HG03039 (cell line): ENCODE measurements around the gene TNFSF11.

ENCODE experiments used
- ATAC-seq: cut with Tn5 transposase; IDR thresholded peaks from one replicate; pipeline ENCODE4 v1.9.1; 2021; ENCODE audit warnings: mild to moderate bottlenecking, moderate library complexity; ENCODE audit not compliant: unreplicated experiment

TNFSF11 gene

DNA sequence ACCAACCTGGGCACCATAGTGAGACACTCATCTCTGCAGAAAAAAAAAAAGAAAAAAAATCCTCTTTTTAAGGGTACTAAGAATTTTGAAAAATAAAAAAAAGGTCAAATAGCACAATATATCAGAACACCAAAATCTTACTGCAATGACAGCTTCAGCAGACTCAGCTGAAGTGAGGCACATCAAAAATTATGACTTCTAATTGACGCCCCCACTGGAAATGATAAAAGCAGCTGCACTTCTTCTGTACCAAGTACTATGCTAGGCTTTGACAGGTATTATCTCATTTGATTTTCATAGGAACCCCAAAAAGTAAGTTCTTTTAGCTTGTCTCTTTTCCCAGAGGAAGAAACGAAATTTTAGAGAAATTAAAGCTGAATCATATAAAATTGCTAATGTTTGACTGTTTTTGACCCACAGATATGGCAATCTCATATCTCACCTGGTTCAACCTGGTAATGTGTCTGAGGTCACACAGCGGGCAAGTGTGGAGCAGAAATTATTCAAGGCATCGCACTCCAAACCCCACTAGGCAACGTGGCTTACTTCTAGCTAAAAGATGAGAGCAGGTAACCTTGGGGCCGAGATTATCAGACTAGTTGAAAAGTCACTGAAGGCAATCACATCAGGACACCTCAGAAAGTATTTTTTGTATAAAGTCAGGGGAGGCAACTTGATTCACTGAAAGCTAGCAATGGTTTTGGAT, 78.1 kb downstream of the TNFSF11 start:
- ATAC-seq = no peak

DNA sequence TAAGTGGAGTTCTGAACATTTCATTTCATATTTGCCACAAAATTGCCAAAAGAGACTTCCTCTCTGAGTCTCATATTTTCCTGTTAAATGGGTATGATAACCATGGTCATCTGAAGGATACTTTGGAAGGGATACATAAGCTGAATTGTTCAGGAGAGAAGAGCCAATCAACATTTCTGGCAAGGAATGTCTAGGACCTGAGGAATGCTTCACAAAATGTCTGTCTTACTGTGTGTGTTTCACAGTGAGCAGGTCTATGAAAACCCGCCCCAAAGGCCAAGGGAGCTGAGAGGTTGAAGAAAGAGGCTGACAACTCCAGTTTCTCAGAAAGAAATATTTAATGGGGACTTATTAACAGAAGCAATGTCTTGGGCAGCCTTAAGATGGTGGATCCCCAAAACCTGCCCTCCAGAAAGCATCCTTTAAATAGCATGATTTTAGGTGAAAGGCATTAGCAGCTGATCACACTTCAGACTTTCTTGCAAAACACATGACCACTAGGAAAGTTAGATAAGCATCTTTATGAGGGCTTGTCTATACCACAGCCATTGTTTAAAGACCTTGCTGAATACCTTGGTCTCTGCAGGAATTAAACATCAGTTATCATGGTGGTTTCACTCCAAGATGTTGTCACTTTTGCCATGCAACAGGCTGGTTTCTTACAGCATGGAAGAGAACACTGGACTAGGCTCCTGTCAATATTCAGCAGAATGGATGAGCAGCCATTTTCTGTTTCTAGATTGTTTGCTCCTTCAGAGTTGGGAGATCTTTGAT, 78.9 kb downstream of the TNFSF11 start:
- no peak for ATAC-seq

DNA sequence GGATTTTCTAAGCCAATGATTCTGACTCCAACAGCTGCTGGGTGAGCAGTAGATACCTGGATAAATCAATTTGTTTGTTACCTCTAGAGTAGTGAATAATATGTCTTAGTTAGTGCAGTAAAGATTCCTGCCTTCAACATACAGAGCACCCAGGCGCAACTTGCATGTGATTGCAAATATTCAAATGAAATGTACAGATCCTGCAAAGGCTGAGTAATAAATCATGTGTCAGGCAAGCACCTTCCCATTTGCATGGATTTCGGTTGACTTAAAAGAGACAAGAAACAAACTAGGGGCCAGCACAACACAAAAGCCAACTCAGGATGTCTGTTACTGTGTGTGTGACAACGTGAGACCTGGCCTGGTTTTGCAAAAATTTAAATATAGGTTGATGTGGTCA, 79.7 kb downstream of the TNFSF11 start:
- no peak for ATAC-seq

GRCh38 chr13:42654212-42654611, 80.3 kb downstream of the TNFSF11 start:
- no peak for ATAC-seq

DNA sequence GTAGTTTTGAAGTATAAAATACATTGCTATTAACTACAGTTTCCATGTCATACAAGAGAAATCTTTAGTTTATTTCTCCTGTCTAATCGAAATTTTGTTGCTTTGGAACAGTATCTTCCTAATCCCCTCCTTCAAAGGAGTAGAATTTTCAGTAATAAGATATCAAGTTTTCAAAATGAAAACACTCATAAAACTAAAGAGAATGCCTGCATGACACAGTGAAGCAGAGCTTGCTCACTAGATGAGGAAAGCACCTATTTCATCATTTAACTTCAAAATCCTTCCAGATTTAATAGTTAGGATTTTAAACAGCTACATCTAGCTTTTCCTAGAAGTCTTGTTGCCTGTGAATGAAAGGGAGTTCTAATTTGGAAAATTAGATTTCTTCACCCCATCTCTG, 80.8 kb downstream of the TNFSF11 start:
- ATAC-seq = no peak

DNA sequence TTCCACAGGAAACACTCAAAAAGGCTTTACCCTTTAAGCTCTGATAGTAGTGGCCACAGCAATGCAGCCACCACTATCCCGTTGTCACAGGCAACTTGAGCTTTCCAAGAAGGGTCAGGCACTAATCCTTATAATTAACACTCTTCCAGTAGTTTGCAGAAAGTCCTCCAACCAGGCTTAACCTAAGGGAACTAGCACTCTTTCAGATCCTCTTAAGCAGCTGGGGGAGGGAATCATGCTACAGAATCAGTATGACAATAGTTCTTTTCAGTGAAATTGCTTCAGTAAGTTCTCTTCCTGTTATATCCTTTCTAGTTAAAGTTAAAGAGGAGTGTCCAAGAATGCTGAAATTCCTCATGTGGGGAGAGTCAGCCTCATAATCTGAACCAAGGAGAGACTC, 82.2 kb downstream of the TNFSF11 start:
- ATAC-seq = no peak

- ATAC-seq = no peak
Measured at GRCh38 chr13:42656958-42657357, 83.0 kb downstream of the TNFSF11 start.
